ENCODE data around the gene AATF.

Gene AATF

DNA sequence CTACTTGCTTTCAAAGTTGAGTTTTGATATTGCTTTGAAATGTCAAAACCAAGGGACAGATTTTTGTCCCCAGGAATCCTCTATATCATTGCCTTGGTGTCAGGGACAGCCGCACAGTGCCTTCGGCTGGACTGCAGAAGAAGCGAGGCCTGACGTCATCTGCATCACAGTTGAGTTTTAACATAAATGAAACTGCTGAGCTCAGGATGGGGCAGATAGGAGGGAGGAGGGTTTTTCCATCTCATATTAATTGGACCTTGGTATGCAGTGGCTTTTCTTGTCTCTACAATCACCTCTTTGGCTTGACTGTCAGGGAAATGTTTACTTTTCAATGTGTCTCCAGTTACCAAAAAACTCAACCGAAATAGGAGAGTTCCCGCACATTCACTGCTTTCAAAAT is 111.3 kb downstream of the AATF start:
- H3K4me3 ChIP-seq (ENCODE audit: low read length) = no peak overlapping the region
- H3K27me3 ChIP-seq (replicated peaks; ENCODE audit: insufficient read depth, low read length) = no peaks in the 10 kb centered on the region
- no peaks in the 10 kb centered on the region for H3K79me2 ChIP-seq (ENCODE audit: low read length)
- TF ChIP-seq CTCF (IDR thresholded peaks at IDR 0.05; ENCODE audit: low read length) = no peak
- no peak for TF ChIP-seq EZH2 (optimal IDR thresholded peaks at IDR 0.05; ENCODE audit: low read depth, low read length)
- TF ChIP-seq EZH2phosphoT487 (IDR thresholded peaks at IDR 0.05; ENCODE audit: low read length) = no peak
- H3K36me3 ChIP-seq (replicated peaks; ENCODE audit: insufficient read depth, low read length) = no peaks in the 10 kb centered on the region
- H3K9me3 ChIP-seq (replicated peaks; ENCODE audit: insufficient read depth, low read length) = no peaks in the 10 kb centered on the region
- H2AFZ ChIP-seq (ENCODE audit: low read length) = no peak overlapping the region
- no peaks in the 10 kb centered on the region for H4K20me1 ChIP-seq (ENCODE audit: insufficient read depth, low read length)
- H3F3A ChIP-seq (ENCODE audit: insufficient read depth, low read length) = no peaks in the 10 kb centered on the region
- H3K9me2 ChIP-seq (replicated peaks; ENCODE audit: insufficient read depth, low read length) = no peaks in the 10 kb centered on the region
- no peak overlapping the region for H3K27ac ChIP-seq (ENCODE audit: low read length)
- no peak for DNase-seq
- no peak overlapping the region for H3K9ac ChIP-seq (ENCODE audit: low read length)
- H3K4me1 ChIP-seq (ENCODE audit: low read length) = no peaks in the 10 kb centered on the region
- H3K4me2 ChIP-seq (ENCODE audit: low read depth, low read length) = no peak overlapping the region

GRCh38 chr17:37060928-37061327 is 112.2 kb downstream of the AATF start:
- TF ChIP-seq CTCF (IDR thresholded peaks at IDR 0.05; ENCODE audit: low read length) (no peak), EZH2 (optimal IDR thresholded peaks at IDR 0.05; ENCODE audit: low read depth, low read length) (no peak), EZH2phosphoT487 (IDR thresholded peaks at IDR 0.05; ENCODE audit: low read length) (no peak)
- no peaks in the 10 kb centered on the region for H4K20me1 ChIP-seq (ENCODE audit: insufficient read depth, low read length)
- no peaks in the 10 kb centered on the region for H3F3A ChIP-seq (ENCODE audit: insufficient read depth, low read length)
- no peaks in the 10 kb centered on the region for H3K36me3 ChIP-seq (replicated peaks; ENCODE audit: insufficient read depth, low read length)
- H3K79me2 ChIP-seq (ENCODE audit: low read length) = no peaks in the 10 kb centered on the region
- no peak for DNase-seq
- H3K27ac ChIP-seq (ENCODE audit: low read length) = no peak overlapping the region
- H3K4me1 ChIP-seq (ENCODE audit: low read length) = no peaks in the 10 kb centered on the region
- no peak overlapping the region for H3K4me3 ChIP-seq (ENCODE audit: low read length)
- H3K4me2 ChIP-seq (ENCODE audit: low read depth, low read length) = no peak overlapping the region
- H2AFZ ChIP-seq (ENCODE audit: low read length) = no peak overlapping the region
- no peaks in the 10 kb centered on the region for H3K27me3 ChIP-seq (replicated peaks; ENCODE audit: insufficient read depth, low read length)
- H3K9me2 ChIP-seq (replicated peaks; ENCODE audit: insufficient read depth, low read length) = no peaks in the 10 kb centered on the region
- no peak overlapping the region for H3K9ac ChIP-seq (ENCODE audit: low read length)
- no peaks in the 10 kb centered on the region for H3K9me3 ChIP-seq (replicated peaks; ENCODE audit: insufficient read depth, low read length)

GRCh38 chr17:37062021-37062420 is 113.3 kb downstream of the AATF start:
- Histone ChIP-seq H3K4me2 (ENCODE audit: low read depth, low read length) (no peak overlapping the region), H3K27me3 (replicated peaks; ENCODE audit: insufficient read depth, low read length) (no peaks in the 10 kb centered on the region), H3K36me3 (replicated peaks; ENCODE audit: insufficient read depth, low read length) (no peaks in the 10 kb centered on the region), H2AFZ (ENCODE audit: low read length) (no peak overlapping the region), H3K27ac (ENCODE audit: low read length) (no peak overlapping the region), H3K4me1 (ENCODE audit: low read length) (no peaks in the 10 kb centered on the region), H4K20me1 (ENCODE audit: insufficient read depth, low read length) (no peaks in the 10 kb centered on the region), H3F3A (ENCODE audit: insufficient read depth, low read length) (no peaks in the 10 kb centered on the region), H3K79me2 (ENCODE audit: low read length) (no peaks in the 10 kb centered on the region), H3K9me2 (replicated peaks; ENCODE audit: insufficient read depth, low read length) (no peaks in the 10 kb centered on the region), H3K4me3 (ENCODE audit: low read length) (no peak overlapping the region), H3K9me3 (replicated peaks; ENCODE audit: insufficient read depth, low read length) (no peaks in the 10 kb centered on the region), H3K9ac (ENCODE audit: low read length) (no peak overlapping the region)
- DNase-seq = no peak
- TF ChIP-seq CTCF (IDR thresholded peaks at IDR 0.05; ENCODE audit: low read length) (no peak), EZH2 (optimal IDR thresholded peaks at IDR 0.05; ENCODE audit: low read depth, low read length) (no peak)
